Transverse colon (tissue), 4 donors: ENCODE data around the gene IL17RB.

ENCODE experiments used
- CTCF ChIP-seq, 5 experiments: fragments of 200-600 bp in 3 of 5; fragments of 450-650 bp in 2 of 5; sonication (generic) in 3 of 5; IDR thresholded peaks; 1 replicate in 2 of 5; 2 replicates in 3 of 5; pipeline ENCODE4 v1.5.1; 2016 to 2017; ENCODE audit warnings: antibody characterized with exemption in 5 of 5, inconsistent platforms in 3 of 5, mild to moderate bottlenecking in 2 of 5, moderate library complexity in 1 of 5
- EP300 ChIP-seq: sonication (generic); formaldehyde crosslinking; IDR thresholded peaks from one replicate; pipeline ENCODE4 v1.6.1; 2017; ENCODE audit warnings: antibody characterized with exemption, low read depth
- POLR2A ChIP-seq: fragments of 450-650 bp; IDR thresholded peaks from one replicate; pipeline ENCODE4 v1.6.1; 2016; ENCODE audit warnings: antibody characterized with exemption, mild to moderate bottlenecking, moderate library complexity
- POLR2AphosphoS5 ChIP-seq, 3 donors: sonication (generic); formaldehyde crosslinking; IDR thresholded peaks; one replicate each; pipeline ENCODE4 v1.6.1; 2016; ENCODE audit warnings: antibody characterized with exemption in 3 of 3

GRCh38 chr3:53823026-53823955, 23.1 kb upstream of the IL17RB start:
- TF ChIP-seq POLR2A (no peak), CTCF (IDR thresholded peaks at IDR 0.05) (no peak), POLR2AphosphoS5 (IDR thresholded peaks at IDR 0.05) (no peak), EP300 (no peak)
